GM12878 (cell line): Measurements from ENCODE around the gene MARCHF4.

ENCODE experiments used
- EP300 ChIP-seq, 2 experiments: fragments of 150-350 bp in 1 of 2; IDR thresholded peaks; 2 replicates each; pipeline ENCODE4 v1.6.1; 2011 to 2012; ENCODE audit warnings: low read depth in 2 of 2, low read length in 2 of 2, borderline replicate concordance in 1 of 2, improper control_type of control experiment in 1 of 2, inconsistent platforms in 1 of 2; ENCODE audit not compliant: control insufficient read depth in 1 of 2
- KDM1A ChIP-seq: fragments of 200-600 bp; sonication (generic); IDR thresholded peaks from 2 replicates; pipeline ENCODE4 v1.6.1; 2016; ENCODE audit warnings: borderline replicate concordance
- PML ChIP-seq: IDR thresholded peaks from 2 replicates; pipeline ENCODE4 v1.6.1; 2012; ENCODE audit warnings: low read length, inconsistent platforms

GRCh38 chr2:216371721-216372702 is at the start of gene MARCHF4:
- TF ChIP-seq PML (no peak), KDM1A (no peak), EP300 (IDR thresholded peaks at IDR 0.05; ENCODE audit: borderline replicate concordance in 1 of 2, control insufficient read depth in 1 of 2, low read depth in 2 of 2, low read length in 2 of 2) (no peak)
